GM12875 (cell line): ENCODE measurements around the gene SWT1.

Experiments used
- H3K4me3 ChIP-seq: one replicate; pipeline ENCODE4 v1.5.1; 2011; ENCODE audit warnings: low read depth, low read length, control low read depth
- TF ChIP-seq, protein P1 (sequence below): IDR thresholded peaks from 2 replicates; pipeline ENCODE4 v1.5.1; 2011; ENCODE audit warnings: low read depth, mild to moderate bottlenecking, control low read depth, inconsistent platforms, low read length, moderate library complexity, borderline replicate concordance; ENCODE audit not compliant: insufficient read depth

The SWT1 gene

DNA sequence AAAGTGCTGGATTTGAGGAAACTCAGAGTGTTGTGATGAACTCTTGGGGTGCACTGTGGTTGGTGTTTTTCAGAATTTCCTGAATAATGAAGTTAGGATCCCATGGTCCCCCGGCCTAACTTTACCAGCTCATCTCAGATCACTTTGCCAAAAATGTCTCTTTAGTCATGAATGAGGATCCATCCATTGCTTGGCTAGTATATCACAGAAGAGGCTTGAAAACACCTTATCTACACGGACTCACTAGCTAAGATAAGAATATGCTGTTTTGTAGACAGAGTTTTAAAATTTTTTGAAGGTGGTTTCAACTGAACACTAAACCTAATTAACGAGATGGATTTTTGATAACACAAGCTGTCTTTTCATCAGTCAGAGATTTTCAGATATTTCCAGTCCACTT lies 106.3 kb downstream of the SWT1 start:
- H3K4me3 ChIP-seq = no peak overlapping the region
- TF ChIP-seq, protein P1, sequence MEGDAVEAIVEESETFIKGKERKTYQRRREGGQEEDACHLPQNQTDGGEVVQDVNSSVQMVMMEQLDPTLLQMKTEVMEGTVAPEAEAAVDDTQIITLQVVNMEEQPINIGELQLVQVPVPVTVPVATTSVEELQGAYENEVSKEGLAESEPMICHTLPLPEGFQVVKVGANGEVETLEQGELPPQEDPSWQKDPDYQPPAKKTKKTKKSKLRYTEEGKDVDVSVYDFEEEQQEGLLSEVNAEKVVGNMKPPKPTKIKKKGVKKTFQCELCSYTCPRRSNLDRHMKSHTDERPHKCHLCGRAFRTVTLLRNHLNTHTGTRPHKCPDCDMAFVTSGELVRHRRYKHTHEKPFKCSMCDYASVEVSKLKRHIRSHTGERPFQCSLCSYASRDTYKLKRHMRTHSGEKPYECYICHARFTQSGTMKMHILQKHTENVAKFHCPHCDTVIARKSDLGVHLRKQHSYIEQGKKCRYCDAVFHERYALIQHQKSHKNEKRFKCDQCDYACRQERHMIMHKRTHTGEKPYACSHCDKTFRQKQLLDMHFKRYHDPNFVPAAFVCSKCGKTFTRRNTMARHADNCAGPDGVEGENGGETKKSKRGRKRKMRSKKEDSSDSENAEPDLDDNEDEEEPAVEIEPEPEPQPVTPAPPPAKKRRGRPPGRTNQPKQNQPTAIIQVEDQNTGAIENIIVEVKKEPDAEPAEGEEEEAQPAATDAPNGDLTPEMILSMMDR = no peak

DNA sequence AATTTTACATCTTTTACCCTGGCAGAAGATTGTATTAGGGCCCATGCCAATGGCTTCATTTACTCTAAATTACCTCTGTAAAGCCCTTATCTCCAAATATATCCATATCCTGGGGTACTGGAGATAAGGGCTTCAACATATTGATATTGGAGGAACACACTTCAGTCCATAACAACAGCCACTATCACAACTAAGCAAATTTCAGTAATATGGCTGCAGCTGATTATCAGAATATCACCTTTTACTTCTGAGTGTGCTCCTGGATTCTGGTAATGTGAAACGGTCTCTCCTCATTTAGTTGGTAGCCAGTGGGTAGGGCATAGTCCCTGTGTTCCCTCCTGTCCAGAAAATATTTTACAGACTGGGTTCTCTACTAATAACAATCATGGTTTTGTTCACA lies 106.8 kb downstream of the SWT1 start:
- TF ChIP-seq, protein P1 = no peak
- no peak overlapping the region for H3K4me3 ChIP-seq

DNA sequence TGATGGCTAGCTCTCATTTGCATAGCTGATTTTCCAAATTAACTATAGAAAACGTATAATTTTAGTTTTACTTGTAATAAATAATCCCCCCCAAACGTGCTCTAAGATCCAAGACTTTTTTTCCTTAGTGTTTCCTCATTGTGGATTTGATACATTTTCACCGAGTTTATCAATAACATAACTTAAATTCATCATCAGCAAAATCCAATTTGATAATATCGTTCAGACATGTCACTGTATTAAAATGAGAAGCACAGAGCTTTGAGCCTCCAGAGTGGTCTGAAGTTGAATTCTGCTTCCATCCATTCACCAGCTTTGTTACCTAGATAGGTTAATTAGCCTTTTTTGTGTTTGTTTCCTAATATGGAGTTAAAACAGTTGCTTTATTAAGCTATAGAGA lies 108.3 kb downstream of the SWT1 start:
- TF ChIP-seq, protein P1 = no peak
- no peak overlapping the region for H3K4me3 ChIP-seq

DNA sequence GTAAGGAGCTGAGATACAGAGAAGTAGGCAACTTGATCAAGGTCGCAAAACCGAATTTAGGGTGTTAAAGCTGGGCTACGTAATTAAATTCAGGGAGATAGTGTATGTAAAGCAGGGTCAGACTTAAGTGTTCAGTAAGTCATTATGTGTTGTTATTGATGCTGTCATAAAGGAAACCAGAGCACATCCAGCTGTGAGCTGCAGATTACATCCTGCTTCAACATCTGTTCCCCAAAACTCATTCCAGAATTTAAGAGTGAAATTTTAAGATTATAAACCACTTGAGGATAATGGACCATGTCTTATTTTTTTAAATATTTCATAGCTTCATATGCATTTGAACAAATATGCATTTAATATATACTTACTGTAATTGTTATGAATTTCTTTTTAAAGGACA lies 110.3 kb downstream of the SWT1 start:
- no peak overlapping the region for H3K4me3 ChIP-seq
- TF ChIP-seq, protein P1 = no peak

DNA sequence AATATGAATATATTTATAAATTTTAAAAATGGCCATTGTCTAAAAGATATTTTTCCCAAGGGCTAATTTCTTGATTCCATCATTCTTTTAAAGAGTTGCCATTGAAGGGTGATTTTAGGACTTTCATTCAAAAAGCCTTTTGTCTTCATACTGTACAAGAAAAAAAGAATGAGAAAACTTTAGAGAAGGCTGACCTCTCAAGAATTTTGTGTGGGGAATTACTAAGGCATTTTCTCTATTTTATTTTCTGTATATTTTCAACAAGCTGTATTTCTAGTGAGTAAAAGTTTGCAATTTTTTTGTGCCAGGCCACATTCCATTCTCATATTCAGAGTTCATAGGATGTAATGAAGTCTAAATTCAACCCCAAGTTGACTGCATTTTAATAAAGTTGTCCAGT lies 110.7 kb downstream of the SWT1 start:
- TF ChIP-seq, protein P1 = no peak
- no peak overlapping the region for H3K4me3 ChIP-seq

DNA sequence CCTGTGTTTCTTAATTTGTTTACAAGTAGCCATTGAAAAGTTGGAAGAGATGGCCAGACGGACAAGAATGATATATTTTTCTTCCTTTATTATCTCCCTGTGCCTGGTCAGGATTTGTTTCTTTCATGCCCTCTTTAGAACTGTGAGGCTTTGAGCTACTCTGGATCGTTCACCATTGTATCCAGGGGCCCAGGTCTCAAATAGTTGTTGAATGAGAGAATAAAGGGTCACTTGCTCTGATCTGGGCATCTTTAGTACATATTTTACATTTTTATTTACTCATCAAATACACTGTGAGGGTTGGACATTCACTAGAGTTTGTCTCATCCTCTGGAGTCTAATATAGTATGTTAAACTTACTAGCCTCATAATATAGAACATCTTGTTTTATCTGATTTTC lies 111.4 kb downstream of the SWT1 start:
- TF ChIP-seq, protein P1 = no peak

DNA sequence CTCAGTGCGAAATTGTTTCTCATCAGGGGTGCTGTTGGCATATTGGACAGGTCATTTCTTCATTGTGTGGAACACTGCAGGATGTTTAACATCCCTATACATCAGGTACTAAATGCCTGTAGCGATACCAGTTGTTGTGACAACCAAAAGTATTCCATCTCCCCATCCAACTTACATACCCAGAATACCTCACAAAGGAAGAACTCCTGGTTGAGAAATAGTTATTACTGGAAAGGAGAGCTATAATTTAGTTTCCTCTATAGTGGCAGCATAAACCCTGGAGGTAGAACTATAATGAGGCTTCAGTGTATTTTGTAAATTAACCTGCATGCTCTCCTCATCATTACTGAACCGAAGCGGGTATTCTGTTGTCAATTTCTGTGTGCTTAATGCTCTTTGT lies 115.0 kb downstream of the SWT1 start:
- TF ChIP-seq, protein P1 = no peak
- H3K4me3 ChIP-seq = no peak overlapping the region

More for the DNA sequence above, 111.4 kb downstream of the SWT1 start:
- H3K4me3 ChIP-seq = no peak overlapping the region
